ENCODE data around the gene LIPE.

The LIPE gene

GRCh38 chr19:42422901-42423461 is 4.2 kb downstream of the LIPE start:
- DNase-seq: peak; percentile 72
- Mint-ChIP-seq H3K9me3 (peaks cover 4% of the 10 kb centered on the region), H3K4me3 (peak overlapping the region; percentile 88), H3K27ac (peak overlapping the region; percentile 89), H3K27me3 (ENCODE audit: low read depth, poor library complexity) (peaks cover 30% of the 10 kb centered on the region), H3K4me1 (peaks cover 48% of the 10 kb centered on the region), H3K36me3 (ENCODE audit: low read depth) (peaks cover 13% of the 10 kb centered on the region)
- TF ChIP-seq CTCF (IDR thresholded peaks at IDR 0.05): no peak

- H3K4me1 Mint-ChIP-seq: peaks cover 45% of the 10 kb centered on the region
- DNase-seq: no peak
- peak overlapping the region; percentile 88 for H3K4me3 Mint-ChIP-seq
- peaks cover 4% of the 10 kb centered on the region for H3K9me3 Mint-ChIP-seq
- H3K27me3 Mint-ChIP-seq (ENCODE audit: low read depth, poor library complexity): peaks cover 30% of the 10 kb centered on the region
- H3K36me3 Mint-ChIP-seq (ENCODE audit: low read depth): peaks cover 13% of the 10 kb centered on the region
- no peak for TF ChIP-seq CTCF (IDR thresholded peaks at IDR 0.05)
- peak overlapping the region; percentile 73 for H3K27ac Mint-ChIP-seq
These were observed 4.9 kb downstream of the LIPE start for GRCh38 chr19:42422092-42422900.

GRCh38 chr19:42421591-42422031 is 5.6 kb downstream of the LIPE start:
- Mint-ChIP-seq H3K4me3 (peak overlapping the region; percentile 88), H3K27me3 (ENCODE audit: low read depth, poor library complexity) (peaks cover 29% of the 10 kb centered on the region), H3K36me3 (ENCODE audit: low read depth) (peaks cover 13% of the 10 kb centered on the region), H3K4me1 (peaks cover 38% of the 10 kb centered on the region), H3K27ac (no peak overlapping the region), H3K9me3 (peaks cover 4% of the 10 kb centered on the region)
- TF ChIP-seq CTCF (IDR thresholded peaks at IDR 0.05): no peak
- no peak for DNase-seq

DNA sequence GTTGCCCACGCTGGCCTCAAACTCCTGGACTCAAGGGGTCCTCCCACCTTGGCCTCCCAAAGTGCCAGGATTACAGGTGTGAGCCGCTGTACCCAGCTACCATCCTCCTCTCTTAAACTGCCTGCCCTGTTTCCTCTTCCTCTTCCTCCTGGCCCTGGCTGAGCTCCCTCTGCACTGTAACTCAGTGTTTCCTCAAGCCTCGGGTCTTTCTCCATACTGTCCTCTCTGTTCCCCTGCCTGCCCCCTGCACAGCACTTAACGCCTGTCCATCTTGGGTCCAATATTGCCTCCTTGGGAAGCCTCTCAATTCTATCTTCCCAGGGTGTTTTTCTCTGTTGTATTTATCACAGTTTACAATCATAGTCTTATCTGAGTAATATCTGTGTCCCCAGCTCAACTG is 6.1 kb downstream of the LIPE start:
- H3K4me1 Mint-ChIP-seq: peaks cover 36% of the 10 kb centered on the region
- TF ChIP-seq CTCF (IDR thresholded peaks at IDR 0.05): no peak
- no peak overlapping the region for H3K4me3 Mint-ChIP-seq
- H3K27me3 Mint-ChIP-seq (ENCODE audit: low read depth, poor library complexity): peaks cover 23% of the 10 kb centered on the region
- peak overlapping the region; percentile 80 for H3K27ac Mint-ChIP-seq
- H3K9me3 Mint-ChIP-seq: peaks cover 4% of the 10 kb centered on the region
- DNase-seq: no peak
- H3K36me3 Mint-ChIP-seq (ENCODE audit: low read depth): peaks cover 18% of the 10 kb centered on the region

GRCh38 chr19:42420055-42420544 is 7.1 kb downstream of the LIPE start:
- no peak overlapping the region for H3K4me3 Mint-ChIP-seq

More at GRCh38 chr19:42420055-42420544, 7.1 kb downstream of the LIPE start:
- peak; percentile 47 for TF ChIP-seq CTCF (IDR thresholded peaks at IDR 0.05)
- peaks cover 36% of the 10 kb centered on the region for H3K4me1 Mint-ChIP-seq
- DNase-seq: peak; percentile 37
- no peak overlapping the region for H3K27ac Mint-ChIP-seq
- peaks cover 18% of the 10 kb centered on the region for H3K27me3 Mint-ChIP-seq (ENCODE audit: low read depth, poor library complexity)
- H3K9me3 Mint-ChIP-seq: peaks cover 4% of the 10 kb centered on the region
- H3K36me3 Mint-ChIP-seq (ENCODE audit: low read depth): peaks cover 27% of the 10 kb centered on the region
